Activated naive CD8-positive, alpha-beta T cell treated with anti-CD3 and anti-CD28 coated beads, Interleukin-2, amount 50 U/mL, for 24 hours (primary cell): Measurements from ENCODE around the gene NEK6.

ENCODE experiments used
- ATAC-seq: fragments of 150-1000 bp; cut with Tn5 transposase; one replicate; pipeline ENCODE4 v1.10.0; 2021
- DNase-seq: peaks from one replicate; pipeline ENCODE4 v3.0.0; 2021
- H3K27ac Mint-ChIP-seq: one replicate; pipeline ENCODE4 v1.8.0; 2021; ENCODE audit warnings: mild to moderate bottlenecking, mixed read lengths
- H3K27me3 Mint-ChIP-seq: one replicate; pipeline ENCODE4 v1.8.0; 2021; ENCODE audit warnings: mixed read lengths
- H3K36me3 Mint-ChIP-seq: one replicate; pipeline ENCODE4 v1.8.0; 2021; ENCODE audit warnings: low read depth, mixed read lengths
- H3K4me1 Mint-ChIP-seq: one replicate; pipeline ENCODE4 v1.8.0; 2021; ENCODE audit warnings: mixed read lengths
- H3K4me3 Mint-ChIP-seq: one replicate; pipeline ENCODE4 v1.8.0; 2021; ENCODE audit warnings: mild to moderate bottlenecking, moderate library complexity, mixed read lengths
- H3K9me3 Mint-ChIP-seq: one replicate; pipeline ENCODE4 v1.8.0; 2021; ENCODE audit warnings: mixed read lengths

NEK6 gene

GRCh38 chr9:124386201-124386600 lies 128.5 kb downstream of the NEK6 start:
- no peak overlapping the region for H3K4me3 Mint-ChIP-seq
- H3K27ac Mint-ChIP-seq: no peak overlapping the region
- DNase-seq (no peak), ATAC-seq (no peak)
- peaks cover 31% of the 10 kb centered on the region for H3K36me3 Mint-ChIP-seq
- H3K4me1 Mint-ChIP-seq: peaks cover 42% of the 10 kb centered on the region
- H3K27me3 Mint-ChIP-seq: no peaks in the 10 kb centered on the region
- H3K9me3 Mint-ChIP-seq: no peaks in the 10 kb centered on the region

GRCh38 chr9:124388275-124389048 lies 130.7 kb downstream of the NEK6 start:
- H3K27me3 Mint-ChIP-seq: no peaks in the 10 kb centered on the region
- peaks cover 40% of the 10 kb centered on the region for H3K4me1 Mint-ChIP-seq
- H3K4me3 Mint-ChIP-seq: no peak overlapping the region
- ATAC-seq: no peak
- peaks cover 20% of the 10 kb centered on the region for H3K36me3 Mint-ChIP-seq
- no peak overlapping the region for H3K27ac Mint-ChIP-seq
- H3K9me3 Mint-ChIP-seq: no peaks in the 10 kb centered on the region
- no peak for DNase-seq

- Mint-ChIP-seq H3K4me3 (no peak overlapping the region), H3K36me3 (peaks cover 14% of the 10 kb centered on the region), H3K27ac (peak overlapping the region; percentile 29), H3K4me1 (peaks cover 49% of the 10 kb centered on the region), H3K27me3 (no peaks in the 10 kb centered on the region), H3K9me3 (no peaks in the 10 kb centered on the region)
- DNase-seq (no peak), ATAC-seq (no peak)
Measured at GRCh38 chr9:124389146-124389939, 131.6 kb downstream of the NEK6 start.

- peaks cover 14% of the 10 kb centered on the region for H3K36me3 Mint-ChIP-seq
- DNase-seq: no peak
- no peaks in the 10 kb centered on the region for H3K27me3 Mint-ChIP-seq
- ATAC-seq: no peak
- H3K4me1 Mint-ChIP-seq: peaks cover 60% of the 10 kb centered on the region
- H3K9me3 Mint-ChIP-seq: no peaks in the 10 kb centered on the region
- no peak overlapping the region for H3K4me3 Mint-ChIP-seq
- H3K27ac Mint-ChIP-seq: no peak overlapping the region
Measured at GRCh38 chr9:124390794-124391658, 133.3 kb downstream of the NEK6 start.

GRCh38 chr9:124392254-124392870 lies 134.6 kb downstream of the NEK6 start:
- no peaks in the 10 kb centered on the region for H3K9me3 Mint-ChIP-seq
- H3K4me3 Mint-ChIP-seq: no peak overlapping the region
- H3K36me3 Mint-ChIP-seq: peaks cover 18% of the 10 kb centered on the region
- peak overlapping the region; percentile 10 for H3K27ac Mint-ChIP-seq
- peaks cover 60% of the 10 kb centered on the region for H3K4me1 Mint-ChIP-seq
- no peaks in the 10 kb centered on the region for H3K27me3 Mint-ChIP-seq
- ATAC-seq (no peak), DNase-seq (no peak)

GRCh38 chr9:124392871-124393460 lies 135.2 kb downstream of the NEK6 start:
- DNase-seq (no peak), ATAC-seq (peak; percentile 62)
- Mint-ChIP-seq H3K9me3 (no peaks in the 10 kb centered on the region), H3K4me3 (no peak overlapping the region), H3K36me3 (peaks cover 18% of the 10 kb centered on the region), H3K4me1 (peaks cover 58% of the 10 kb centered on the region), H3K27ac (peak overlapping the region; percentile 10), H3K27me3 (no peaks in the 10 kb centered on the region)

GRCh38 chr9:124394167-124394566 lies 136.4 kb downstream of the NEK6 start:
- peak overlapping the region; percentile 40 for H3K27ac Mint-ChIP-seq
- ATAC-seq (peak; percentile 62), DNase-seq (no peak)
- no peak overlapping the region for H3K4me3 Mint-ChIP-seq
- H3K36me3 Mint-ChIP-seq: peaks cover 18% of the 10 kb centered on the region
- H3K27me3 Mint-ChIP-seq: no peaks in the 10 kb centered on the region
- H3K4me1 Mint-ChIP-seq: peaks cover 51% of the 10 kb centered on the region
- H3K9me3 Mint-ChIP-seq: no peaks in the 10 kb centered on the region

GRCh38 chr9:124394596-124394995 lies 136.8 kb downstream of the NEK6 start:
- DNase-seq: no peak
- peaks cover 46% of the 10 kb centered on the region for H3K4me1 Mint-ChIP-seq
- ATAC-seq: no peak
- peak overlapping the region; percentile 40 for H3K27ac Mint-ChIP-seq
- H3K9me3 Mint-ChIP-seq: no peaks in the 10 kb centered on the region
- peaks cover 18% of the 10 kb centered on the region for H3K36me3 Mint-ChIP-seq
- H3K27me3 Mint-ChIP-seq: no peaks in the 10 kb centered on the region
- no peak overlapping the region for H3K4me3 Mint-ChIP-seq

GRCh38 chr9:124395826-124396225 lies 138.1 kb downstream of the NEK6 start:
- peaks cover 40% of the 10 kb centered on the region for H3K4me1 Mint-ChIP-seq
- H3K4me3 Mint-ChIP-seq: no peak overlapping the region

GRCh38 chr9:124398191-124398935 lies 140.6 kb downstream of the NEK6 start:
- Mint-ChIP-seq H3K27ac (no peak overlapping the region), H3K4me1 (peaks cover 24% of the 10 kb centered on the region), H3K4me3 (no peak overlapping the region), H3K36me3 (peaks cover 28% of the 10 kb centered on the region), H3K9me3 (no peaks in the 10 kb centered on the region), H3K27me3 (no peaks in the 10 kb centered on the region)
- ATAC-seq (no peak), DNase-seq (no peak)

More at GRCh38 chr9:124395826-124396225, 138.1 kb downstream of the NEK6 start:
- H3K36me3 Mint-ChIP-seq: peaks cover 18% of the 10 kb centered on the region
- no peak for ATAC-seq
- no peak overlapping the region for H3K27ac Mint-ChIP-seq
- no peak for DNase-seq
- no peaks in the 10 kb centered on the region for H3K9me3 Mint-ChIP-seq
- no peaks in the 10 kb centered on the region for H3K27me3 Mint-ChIP-seq

GRCh38 chr9:124399323-124399967 lies 141.7 kb downstream of the NEK6 start:
- H3K4me1 Mint-ChIP-seq: peaks cover 13% of the 10 kb centered on the region
- no peak overlapping the region for H3K4me3 Mint-ChIP-seq
- DNase-seq: no peak
- peaks cover 35% of the 10 kb centered on the region for H3K36me3 Mint-ChIP-seq
- no peaks in the 10 kb centered on the region for H3K9me3 Mint-ChIP-seq
- H3K27me3 Mint-ChIP-seq: no peaks in the 10 kb centered on the region
- ATAC-seq: no peak
- H3K27ac Mint-ChIP-seq: no peak overlapping the region

GRCh38 chr9:124399968-124400940 lies 142.5 kb downstream of the NEK6 start:
- ATAC-seq: no peak
- Mint-ChIP-seq H3K9me3 (no peaks in the 10 kb centered on the region), H3K27ac (no peak overlapping the region), H3K4me1 (peaks cover 6% of the 10 kb centered on the region), H3K36me3 (peaks cover 36% of the 10 kb centered on the region), H3K4me3 (no peak overlapping the region), H3K27me3 (no peaks in the 10 kb centered on the region)
- DNase-seq: no peak
